Smooth muscle cell (in vitro differentiated cells): Measurements from ENCODE around the gene UBE2H. TPM values are rescaled to one million over a fixed set of nuclear protein-coding genes. Genes with fewer than 3 reads are reported as not detected.
A peak's percentile ranks its signal among the peaks of the same experiment; 100 is the strongest.

Experiments used
- DNase-seq: peaks from one replicate; lab custom pipeline; 2025; ENCODE audit not compliant: unreplicated experiment; lab: John Stamatoyannopoulos, UW
- H2AFZ ChIP-seq: fragments of 200-600 bp; sonication (generic); 2 replicates; pipeline ENCODE4 v1.6.0; 2016; ENCODE audit warnings: antibody characterized with exemption, low read depth, mild to moderate bottlenecking
- H3F3A ChIP-seq: fragments of 200-600 bp; sonication (generic); 2 replicates; pipeline ENCODE4 v1.6.0; 2017; ENCODE audit warnings: antibody characterized with exemption, low read depth
- H3K27ac ChIP-seq: fragments of 200-600 bp; sonication (generic); 2 replicates; pipeline ENCODE4 v1.5.1; 2016; ENCODE audit warnings: low read depth, mild to moderate bottlenecking
- H3K27me3 ChIP-seq: fragments of 200-600 bp; sonication (generic); 2 replicates; pipeline ENCODE4 v1.6.1; 2016; ENCODE audit warnings: low read depth, mild to moderate bottlenecking
- H3K36me3 ChIP-seq: fragments of 200-600 bp; sonication (generic); 2 replicates; pipeline ENCODE4 v1.5.1; 2016; ENCODE audit warnings: low read depth
- H3K4me1 ChIP-seq: fragments of 200-600 bp; sonication (generic); 2 replicates; pipeline ENCODE4 v1.5.1; 2016; ENCODE audit warnings: low read depth
- H3K4me2 ChIP-seq: fragments of 200-600 bp; sonication (generic); 2 replicates; pipeline ENCODE4 v1.6.0; 2016; ENCODE audit warnings: mild to moderate bottlenecking
- H3K4me3 ChIP-seq: fragments of 200-600 bp; sonication (generic); 2 replicates; pipeline ENCODE4 v1.5.1; 2016; ENCODE audit warnings: mild to moderate bottlenecking
- H3K79me2 ChIP-seq: fragments of 200-600 bp; sonication (generic); 2 replicates; pipeline ENCODE4 v1.6.0; 2016; ENCODE audit warnings: low read depth, mild to moderate bottlenecking
- H3K9ac ChIP-seq: fragments of 200-600 bp; sonication (generic); 2 replicates; pipeline ENCODE4 v1.6.0; 2016; ENCODE audit warnings: low read depth
- H3K9me3 ChIP-seq: fragments of 200-600 bp; sonication (generic); replicated peaks from 2 replicates; pipeline ENCODE4 v1.5.1; 2016; ENCODE audit warnings: low read depth
- H4K20me1 ChIP-seq: fragments of 200-600 bp; sonication (generic); 2 replicates; pipeline ENCODE4 v1.6.0; 2016; ENCODE audit warnings: low read depth
- WGBS: methylation state at CpG from one replicate; pipeline ENCODE4 v1.1.7; 2016; ENCODE audit warnings: low lambda C conversion rate; 5-methylcytosine and 5-hydroxymethylcytosine counted together
- polyA plus RNA-seq: library from polyadenylated mRNA; unstranded; fragments of >200 nt; fragmentation: Nextera tagmentation; extraction: Ambion mirVana; gene quantifications from 2 replicates; pipeline ENCODE4 v1.2.1, GENCODE V29; 2016
- total RNA-seq: library from RNA; depleted of rRNA; stranded (reverse); fragments of >200 nt; gene quantifications from 2 replicates; pipeline ENCODE4 v1.2.3, GENCODE V29; 2014
- TF ChIP-seq, protein P1 (sequence below): fragments of 200-600 bp; sonication (generic); IDR thresholded peaks from 2 replicates; pipeline ENCODE4 v1.5.1; 2017; ENCODE audit warnings: borderline replicate concordance, mild to moderate bottlenecking, antibody characterized with exemption; ENCODE audit not compliant: insufficient read depth, poor library complexity, severe bottlenecking

Gene UBE2H
- total and polyA plus RNA-seq, 2 experiments from 2014 or later = 66.1 to 94.5 TPM

DNA sequence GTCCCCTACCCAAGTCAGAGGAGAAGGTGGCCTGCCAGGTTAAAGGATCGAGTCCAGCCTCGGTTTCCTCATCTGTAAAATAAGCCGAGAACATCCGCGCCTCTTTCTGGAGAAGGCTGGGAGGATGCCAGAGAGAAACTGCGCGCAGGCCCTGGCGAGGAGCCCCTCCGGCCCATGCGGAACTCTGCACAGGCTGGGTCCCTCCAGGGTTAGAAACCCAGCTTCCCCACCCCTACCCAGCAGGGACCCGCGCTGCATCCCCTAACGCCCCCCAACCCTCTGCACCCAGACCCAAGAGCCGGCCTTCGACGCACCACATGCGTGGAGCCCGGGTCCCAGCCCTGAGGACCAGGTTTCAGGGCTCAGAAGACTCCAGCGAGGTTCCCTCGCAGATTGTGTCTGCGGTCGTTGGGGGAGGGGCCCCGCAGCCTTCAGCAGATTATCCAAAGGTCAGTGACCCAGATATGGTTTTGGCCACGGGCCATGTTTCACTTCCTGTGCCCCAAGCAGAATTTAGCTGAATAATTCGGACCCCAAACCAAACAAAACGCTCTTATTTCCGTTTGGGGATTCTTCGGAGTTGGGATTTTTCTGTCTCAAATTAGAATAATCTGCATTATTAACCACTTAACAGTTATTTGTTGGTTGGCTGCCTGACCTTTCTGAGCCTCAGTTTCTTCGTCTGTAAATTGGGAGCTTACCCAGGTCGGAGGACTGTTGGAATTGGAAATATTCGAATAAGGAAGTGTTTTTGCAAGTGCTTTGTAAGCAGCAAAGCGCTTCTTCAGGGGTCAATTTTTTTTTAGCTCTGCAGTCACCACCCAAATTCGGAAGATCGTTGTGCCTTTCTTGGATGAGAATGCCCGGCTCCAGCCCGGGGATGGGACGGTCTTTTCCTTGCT lies 167.7 kb downstream of the UBE2H start:
- Histone ChIP-seq H3K4me1 (peaks cover 25% of the 10 kb centered on the region), H3F3A (no peaks in the 10 kb centered on the region), H3K79me2 (no peaks in the 10 kb centered on the region), H3K36me3 (no peaks in the 10 kb centered on the region), H3K9me3 (no peaks in the 10 kb centered on the region), H2AFZ (no peak overlapping the region), H3K4me2 (peak overlapping the region; percentile 65), H3K9ac (no peak overlapping the region), H3K27me3 (peaks cover 97% of the 10 kb centered on the region), H3K4me3 (no peak overlapping the region), H4K20me1 (no peaks in the 10 kb centered on the region), H3K27ac (no peak overlapping the region)
- WGBS = 11% methylated on average over 34 of the region's 37 CpGs
- DNase-seq = no peak
- TF ChIP-seq, protein P1, sequence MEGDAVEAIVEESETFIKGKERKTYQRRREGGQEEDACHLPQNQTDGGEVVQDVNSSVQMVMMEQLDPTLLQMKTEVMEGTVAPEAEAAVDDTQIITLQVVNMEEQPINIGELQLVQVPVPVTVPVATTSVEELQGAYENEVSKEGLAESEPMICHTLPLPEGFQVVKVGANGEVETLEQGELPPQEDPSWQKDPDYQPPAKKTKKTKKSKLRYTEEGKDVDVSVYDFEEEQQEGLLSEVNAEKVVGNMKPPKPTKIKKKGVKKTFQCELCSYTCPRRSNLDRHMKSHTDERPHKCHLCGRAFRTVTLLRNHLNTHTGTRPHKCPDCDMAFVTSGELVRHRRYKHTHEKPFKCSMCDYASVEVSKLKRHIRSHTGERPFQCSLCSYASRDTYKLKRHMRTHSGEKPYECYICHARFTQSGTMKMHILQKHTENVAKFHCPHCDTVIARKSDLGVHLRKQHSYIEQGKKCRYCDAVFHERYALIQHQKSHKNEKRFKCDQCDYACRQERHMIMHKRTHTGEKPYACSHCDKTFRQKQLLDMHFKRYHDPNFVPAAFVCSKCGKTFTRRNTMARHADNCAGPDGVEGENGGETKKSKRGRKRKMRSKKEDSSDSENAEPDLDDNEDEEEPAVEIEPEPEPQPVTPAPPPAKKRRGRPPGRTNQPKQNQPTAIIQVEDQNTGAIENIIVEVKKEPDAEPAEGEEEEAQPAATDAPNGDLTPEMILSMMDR = no peak

DNA sequence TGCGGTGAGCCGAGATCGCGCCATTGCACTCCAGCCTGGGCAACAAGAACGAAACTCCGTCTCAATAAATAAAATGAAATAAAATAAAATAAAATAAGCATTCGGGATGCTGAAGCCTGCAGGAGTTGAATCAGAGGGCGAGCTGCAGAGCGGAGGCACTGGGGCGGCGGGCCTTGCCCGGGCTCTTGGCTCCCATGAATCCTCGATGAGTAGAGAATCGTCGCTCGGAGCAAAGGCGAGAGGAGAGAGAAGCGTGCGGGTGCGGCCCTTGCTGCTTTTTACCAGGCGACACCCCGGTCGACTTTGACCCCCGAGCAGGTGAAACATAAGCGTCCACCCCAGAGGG lies 168.3 kb downstream of the UBE2H start:
- peaks cover 30% of the 10 kb centered on the region for H3K4me1 ChIP-seq
- H4K20me1 ChIP-seq = no peaks in the 10 kb centered on the region
- H3K9ac ChIP-seq = no peak overlapping the region
- H3F3A ChIP-seq = no peaks in the 10 kb centered on the region
- H3K9me3 ChIP-seq = no peaks in the 10 kb centered on the region
- TF ChIP-seq, protein P1 = no peak
- no peak for DNase-seq
- no peak overlapping the region for H3K4me3 ChIP-seq
- no peaks in the 10 kb centered on the region for H3K79me2 ChIP-seq
- H3K4me2 ChIP-seq = no peak overlapping the region
- H2AFZ ChIP-seq = no peak overlapping the region
- no peak overlapping the region for H3K27ac ChIP-seq
- no peaks in the 10 kb centered on the region for H3K36me3 ChIP-seq
- H3K27me3 ChIP-seq = peaks cover 98% of the 10 kb centered on the region
- 24% methylated on average over 25 of the region's 25 CpGs for WGBS

DNA sequence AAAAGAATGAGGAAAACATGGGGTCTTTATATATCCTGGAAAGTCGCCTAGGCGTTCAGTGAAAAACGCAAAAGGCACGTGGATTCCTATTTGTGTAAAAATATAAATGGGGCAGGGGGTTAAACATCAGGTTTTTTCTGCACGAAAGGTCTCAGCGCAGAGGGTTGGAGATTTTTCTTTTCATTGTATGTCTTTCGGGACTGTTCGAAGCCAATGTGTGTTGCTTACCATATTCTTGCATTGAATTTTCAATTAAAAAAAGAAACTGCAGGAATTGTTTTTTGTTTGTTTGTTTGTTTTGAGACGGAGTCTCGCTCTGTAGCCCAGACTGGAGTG lies 169.2 kb downstream of the UBE2H start:
- 22% methylated on average over 10 of the region's 10 CpGs for WGBS
- Histone ChIP-seq H3K27me3 (peaks cover 100% of the 10 kb centered on the region), H4K20me1 (peaks cover 4% of the 10 kb centered on the region), H3K4me1 (peaks cover 38% of the 10 kb centered on the region), H3K79me2 (no peaks in the 10 kb centered on the region), H3F3A (no peaks in the 10 kb centered on the region), H3K9ac (no peak overlapping the region), H3K36me3 (no peaks in the 10 kb centered on the region), H3K27ac (no peak overlapping the region), H3K4me2 (peak overlapping the region; percentile 17), H3K4me3 (no peak overlapping the region), H2AFZ (no peak overlapping the region), H3K9me3 (no peaks in the 10 kb centered on the region)
- TF ChIP-seq, protein P1 = no peak
- no peak for DNase-seq
